NCI-H345 treated with DMSO at 0.1 percent for 48 hours (cell line): ENCODE measurements around the gene USP6NL.

Source experiments
- DNase-seq: peaks from one replicate; lab custom pipeline; 2025; ENCODE audit not compliant: unreplicated experiment; lab: John Stamatoyannopoulos, UW

The USP6NL gene

GRCh38 chr10:11483201-11484148, 128.0 kb downstream of the USP6NL start:
- DNase-seq, result no peak

- DNase-seq, result no peak
Measured at GRCh38 chr10:11482306-11482705, 129.1 kb downstream of the USP6NL start.

GRCh38 chr10:11480687-11481086, 130.8 kb downstream of the USP6NL start:
- DNase-seq, result no peak

GRCh38 chr10:11479300-11479699, 132.2 kb downstream of the USP6NL start:
- no peak for DNase-seq

GRCh38 chr10:11478807-11479206, 132.6 kb downstream of the USP6NL start:
- DNase-seq, result no peak

GRCh38 chr10:11475831-11476434, 135.5 kb downstream of the USP6NL start:
- no peak for DNase-seq

GRCh38 chr10:11473128-11473760, 138.2 kb downstream of the USP6NL start:
- no peak for DNase-seq

GRCh38 chr10:11472158-11472753, 139.2 kb downstream of the USP6NL start:
- DNase-seq, result no peak

GRCh38 chr10:11469575-11470391, 141.7 kb downstream of the USP6NL start:
- no peak for DNase-seq

- no peak for DNase-seq
Measured at GRCh38 chr10:11468126-11468742, 143.2 kb downstream of the USP6NL start.

GRCh38 chr10:11465406-11465805, 146.0 kb downstream of the USP6NL start:
- no peak for DNase-seq

GRCh38 chr10:11463111-11463510, 148.3 kb downstream of the USP6NL start:
- no peak for DNase-seq

- no peak for DNase-seq
Measured at GRCh38 chr10:11462071-11462470, 149.4 kb downstream of the USP6NL start.

GRCh38 chr10:11457336-11457735, 154.1 kb downstream of the USP6NL start:
- no peak for DNase-seq

- DNase-seq, result no peak
Measured at GRCh38 chr10:11454958-11455566, 156.4 kb downstream of the USP6NL start.

GRCh38 chr10:11454160-11454559, 157.3 kb downstream of the USP6NL start:
- DNase-seq, result no peak

GRCh38 chr10:11451640-11452260, 159.7 kb downstream of the USP6NL start:
- DNase-seq, result no peak

- DNase-seq, result no peak
Measured at GRCh38 chr10:11450427-11450826, 161.0 kb downstream of the USP6NL start.

GRCh38 chr10:11449761-11450160, 161.7 kb downstream of the USP6NL start:
- no peak for DNase-seq
